GM12878 (cell line): Measurements from ENCODE around the gene LPIN2. TPM values are rescaled to one million over a fixed set of nuclear protein-coding genes. Genes with fewer than 3 reads are reported as not detected.

ENCODE experiments used
- ATAC-seq: fragments of 200-7000 bp; cut with Tn5 transposase; 3 replicates; pipeline ENCODE4 v1.9.1; 2020; ENCODE audit warnings: mild to moderate bottlenecking, moderate library complexity
- BruUV-seq: library from RNA; stranded (reverse); fragments of 400-500 nt; replicated peaks from 2 replicates; lab custom pipeline; 2021; lab: Mats Ljungman, UMichigan
- CTCF ChIA-PET: fragments of 300-600 bp; sonication (Branson Sonifier 250); formaldehyde crosslinking; extraction: SDS; loops from one replicate; lab custom pipeline; 2021; ENCODE audit warnings: inconsistent platforms; lab: Yijun Ruan, JAX
- POLR2A ChIA-PET: fragments of 350-600 bp; formaldehyde crosslinking; extraction: SDS; loops from one replicate; lab custom pipeline; 2021; ENCODE audit warnings: inconsistent platforms; lab: Charles Lee
- RAD21 ChIA-PET: fragments of 300-600 bp; sonication (Branson Sonifier 250); formaldehyde crosslinking; loops from one replicate; lab custom pipeline; 2023; ENCODE audit warnings: antibody characterized with exemption; ENCODE audit not compliant: unreplicated experiment; lab: Charles Lee
- SMC1A ChIA-PET: fragments of 300-600 bp; sonication (Branson Sonifier 250); formaldehyde crosslinking; loops from one replicate; lab custom pipeline; 2023; ENCODE audit not compliant: unreplicated experiment, uncharacterized antibody; lab: Charles Lee
- DNase-seq: peaks from one replicate; pipeline ENCODE4 v3.0.0-alpha.2; 2011; ENCODE audit warnings: low read depth, low spot score
- FAIRE-seq: peaks from 3 replicates; lab custom pipeline; 2011; peaks lifted over from hg19 to GRCh38; lab: Jason Lieb, UNC
- H2AFZ ChIP-seq: 2 replicates; pipeline ENCODE4 v1.6.0; 2011; ENCODE audit warnings: low read depth, low read length, control low read depth; ENCODE audit not compliant: control insufficient read depth
- H3K27ac ChIP-seq: 2 replicates; pipeline ENCODE4 v1.5.1; 2011; ENCODE audit warnings: control low read depth; ENCODE audit not compliant: control insufficient read depth, insufficient read depth
- H3K27me3 ChIP-seq, 2 experiments: replicated peaks in 1 of 2; 2 replicates each; pipeline versions ENCODE4 v1.6.0 to v1.6.1; 2011; ENCODE audit warnings: low read length in 1 of 2; ENCODE audit not compliant: control insufficient read depth in 2 of 2, insufficient read depth in 2 of 2
- H3K36me3 ChIP-seq, 2 experiments: 2 replicates each; pipeline ENCODE4 v1.5.1; 2011; ENCODE audit warnings: low read length in 1 of 2; ENCODE audit not compliant: control insufficient read depth in 2 of 2, insufficient read depth in 2 of 2
- H3K4me1 ChIP-seq: 2 replicates; pipeline ENCODE4 v1.6.1; 2011; ENCODE audit warnings: mild to moderate bottlenecking, low read length, moderate library complexity, mixed read lengths; ENCODE audit not compliant: control insufficient read depth, insufficient read depth
- H3K4me2 ChIP-seq: 2 replicates; pipeline ENCODE4 v1.6.0; 2011; ENCODE audit warnings: control low read depth; ENCODE audit not compliant: control insufficient read depth, insufficient read depth
- H3K4me3 ChIP-seq: fragments of 200-600 bp; sonication (generic); 2 replicates; pipeline ENCODE4 v1.5.1; 2016
- H3K79me2 ChIP-seq: 2 replicates; pipeline ENCODE4 v1.6.0; 2011; ENCODE audit warnings: low read length; ENCODE audit not compliant: control insufficient read depth, insufficient read depth
- H3K9ac ChIP-seq: 2 replicates; pipeline ENCODE4 v1.8.0; 2011; ENCODE audit warnings: low read length, control low read depth, mixed read lengths; ENCODE audit not compliant: control insufficient read depth, insufficient read depth
- H3K9me3 ChIP-seq: replicated peaks from 3 replicates; pipeline ENCODE4 v1.5.1; 2011; ENCODE audit warnings: mild to moderate bottlenecking, low read length; ENCODE audit not compliant: control insufficient read depth, insufficient read depth
- H4K20me1 ChIP-seq: 2 replicates; pipeline ENCODE4 v1.6.0; 2011; ENCODE audit not compliant: control insufficient read depth, insufficient read depth
- BACH1 ChIP-seq: fragments of 450-650 bp; IDR thresholded peaks from 2 replicates; pipeline ENCODE4 v1.6.1; 2017; ENCODE audit warnings: mild to moderate bottlenecking, borderline replicate concordance
- CHD1 ChIP-seq: IDR thresholded peaks from 2 replicates; pipeline ENCODE4 v1.6.1; 2012; ENCODE audit warnings: low read depth, low read length, improper control_type of control experiment
- CHD2 ChIP-seq: IDR thresholded peaks from 2 replicates; pipeline ENCODE4 v1.6.1; 2011; ENCODE audit warnings: low read depth, low read length, improper control_type of control experiment, borderline replicate concordance
- CHD4 ChIP-seq: fragments of 200-600 bp; sonication (generic); IDR thresholded peaks from 2 replicates; pipeline ENCODE4 v1.6.1; 2016; ENCODE audit warnings: mild to moderate bottlenecking
- FOS ChIP-seq: IDR thresholded peaks from 3 replicates; pipeline ENCODE4 v1.6.1; 2011; ENCODE audit warnings: borderline replicate concordance; ENCODE audit not compliant: insufficient read length; ENCODE audit errors: extremely low read depth
- HCFC1 ChIP-seq: fragments of 150-350 bp; IDR thresholded peaks from 2 replicates; pipeline ENCODE4 v1.6.1; 2014; ENCODE audit warnings: low read length
- IKZF2 ChIP-seq, 2 experiments: fragments of 450-650 bp; IDR thresholded peaks; 2 replicates each; pipeline ENCODE4 v1.6.1; 2017; ENCODE audit warnings: mild to moderate bottlenecking in 2 of 2, moderate library complexity in 2 of 2
- JUND ChIP-seq: IDR thresholded peaks from 2 replicates; pipeline ENCODE4 v1.6.1; 2012; ENCODE audit warnings: low read depth, mild to moderate bottlenecking, low read length, improper control_type of control experiment, moderate library complexity
- KLF5 ChIP-seq: fragments of 450-650 bp; IDR thresholded peaks from 2 replicates; pipeline ENCODE4 v1.6.1; 2014; ENCODE audit warnings: mild to moderate bottlenecking; ENCODE audit not compliant: partially characterized antibody
- NBN ChIP-seq: fragments of 450-650 bp; IDR thresholded peaks from 2 replicates; pipeline ENCODE4 v1.6.1; 2016
- RUNX3 ChIP-seq: IDR thresholded peaks from 2 replicates; pipeline ENCODE4 v1.6.1; 2012; ENCODE audit warnings: low read length, inconsistent platforms
- SMARCA5 ChIP-seq: fragments of 450-650 bp; IDR thresholded peaks from 2 replicates; pipeline ENCODE4 v1.6.1; 2017; ENCODE audit warnings: mild to moderate bottlenecking
- SPI1 ChIP-seq: IDR thresholded peaks from 2 replicates; pipeline ENCODE4 v1.6.1; 2011; ENCODE audit warnings: low read depth, mild to moderate bottlenecking, low read length, moderate library complexity, borderline replicate concordance; ENCODE audit not compliant: insufficient read depth
- STAT3 ChIP-seq: IDR thresholded peaks from 2 replicates; pipeline ENCODE4 v1.6.1; 2011; ENCODE audit warnings: low read depth, low read length, improper control_type of control experiment
- SUPT20H ChIP-seq: IDR thresholded peaks from 2 replicates; pipeline ENCODE4 v1.6.1; 2011; ENCODE audit warnings: low read depth, mild to moderate bottlenecking, low read length, moderate library complexity, borderline replicate concordance; ENCODE audit not compliant: control insufficient read depth
- ZNF384 ChIP-seq: IDR thresholded peaks from 2 replicates; pipeline ENCODE4 v1.6.1; 2012; ENCODE audit warnings: low read depth, mild to moderate bottlenecking, low read length, improper control_type of control experiment, borderline replicate concordance
- WGBS: methylation state at CpG from one replicate; pipeline ENCODE4 v1.1.6; 2016; ENCODE audit warnings: low lambda C conversion rate; ENCODE audit not compliant: insufficient replicate concordance, insufficient coverage; ENCODE audit errors: missing lambda C conversion rate; 5-methylcytosine and 5-hydroxymethylcytosine counted together
- in situ Hi-C: fragments of 300-500 bp; cut with MboI; formaldehyde crosslinking; loops from 9 replicates; pipeline ENCODE4 v1.14.3; 2018; ENCODE audit warnings: mixed read lengths
- intact Hi-C: fragments of 100-400 bp; cut with micrococcal nuclease; formaldehyde crosslinking; loops from one replicate; pipeline ENCODE4 v1.14.2; 2022; ENCODE audit not compliant: unreplicated experiment
- polyA plus RNA-seq, 11 experiments: library from polyadenylated mRNA; depleted of rRNA in 4 of 11; unstranded in 6 of 11; stranded (reverse) in 5 of 11; fragments of >200 nt; fragmentation: Nextera tagmentation in 4 of 11; fragmentation: Illumina TruSeq in 1 of 11; extraction: Ambion mirVana in 4 of 11; extraction: Trizol in 1 of 11; gene quantifications; 1 replicate in 1 of 11; 2 replicates in 10 of 11; pipeline versions ENCODE4 v1.2.1 to v1.2.3, GENCODE V29; 2011 to 2016; ENCODE audit warnings: inconsistent platforms in 2 of 11, missing spikeins in 2 of 11, low read depth in 1 of 11
- total RNA-seq, 4 experiments: library from RNA; depleted of rRNA in 3 of 4; stranded (reverse); fragments of >200 nt in 3 of 4; fragmentation: Illumina TruSeq in 1 of 4; extraction: Trizol in 1 of 4; gene quantifications; 2 replicates each; pipeline versions ENCODE4 v1.2.1 to v1.2.3, GENCODE V29; 2013 to 2021
- TF ChIP-seq, protein P1 (sequence below): IDR thresholded peaks from 2 replicates; pipeline ENCODE4 v1.6.1; 2011; ENCODE audit warnings: borderline replicate concordance, low read depth, mild to moderate bottlenecking, moderate library complexity, low read length; ENCODE audit not compliant: insufficient read depth, poor library complexity, severe bottlenecking
- TF ChIP-seq, protein P2 (sequence below): fragments of 450-650 bp; formaldehyde crosslinking; IDR thresholded peaks from 2 replicates; pipeline ENCODE4 v1.5.0; 2022; ENCODE audit warnings: mild to moderate bottlenecking, missing genetic modification characterization

LPIN2 gene
- total and polyA plus RNA-seq, 10 of the 15 experiments (the other 5 are each of a cell fraction or from before 2014, with no cell fraction given) = 4.1 to 28.0 (median 15.9) TPM

DNA sequence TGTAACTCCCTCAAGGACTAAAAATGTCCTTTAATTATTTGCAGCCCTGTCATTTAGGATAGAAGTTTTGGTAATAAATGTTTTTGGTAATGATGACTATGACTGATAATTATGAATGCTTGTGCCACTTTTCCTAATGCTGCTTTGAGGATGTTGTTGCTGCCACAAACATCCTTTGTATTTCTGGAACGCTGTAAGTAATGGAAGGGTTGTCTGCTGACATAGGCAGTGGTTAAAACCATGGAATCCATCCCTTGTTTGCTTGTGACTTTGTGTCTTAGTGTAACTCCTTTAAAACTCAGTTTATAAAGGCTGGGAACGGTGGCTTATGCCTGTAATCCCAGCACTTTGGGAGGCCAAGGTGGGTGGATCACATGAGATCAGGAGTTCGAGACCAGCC, 19.8 kb upstream of the LPIN2 start (continued):
- TF ChIP-seq RUNX3 = no peak
- no peak for TF ChIP-seq HCFC1
- TF ChIP-seq ZNF384 = no peak

DNA sequence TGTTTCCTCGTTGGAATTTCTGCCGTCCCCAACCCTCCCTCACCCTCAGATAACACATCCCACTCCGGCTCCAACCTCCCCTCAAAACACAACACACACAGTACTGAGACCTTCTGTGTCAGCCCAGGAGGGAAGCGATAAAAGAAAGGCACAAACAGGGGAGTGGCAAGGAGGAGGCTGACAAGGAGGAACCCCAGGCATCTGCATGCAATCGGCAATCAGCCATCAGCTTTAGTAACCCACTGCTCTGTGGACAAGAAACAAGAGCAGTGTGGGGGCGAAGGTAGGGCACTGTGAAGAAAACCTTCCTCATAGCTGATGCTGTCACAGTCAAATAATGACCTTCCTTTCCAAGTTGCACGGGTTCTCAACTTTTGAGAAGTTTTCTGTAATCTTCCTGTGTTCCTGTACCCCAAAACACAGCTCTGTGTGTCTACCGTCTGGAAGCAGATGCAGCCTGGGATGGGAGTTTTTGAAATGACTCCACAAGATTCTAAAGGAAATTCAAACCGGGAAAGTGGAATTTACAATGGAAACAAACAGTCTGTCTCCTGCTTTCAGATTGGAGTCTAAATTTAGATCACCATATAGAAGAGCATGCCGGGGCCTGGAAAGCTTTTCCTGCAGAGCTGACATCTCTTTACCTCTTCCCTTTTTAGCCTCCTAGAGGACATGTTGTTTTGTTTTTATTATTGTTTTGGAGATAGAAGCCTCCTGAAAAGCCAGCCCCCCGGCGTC, 16.4 kb upstream of the LPIN2 start:
- no peaks in the 10 kb centered on the region for H3K79me2 ChIP-seq
- RAD21 ChIA-PET = no interaction called here
- FAIRE-seq = no peak
- SMC1A ChIA-PET = interaction anchor here (1.4 kb wide), 1 partner anchor 36 kb away, joined by 4 read pairs; no protein-coding TSS in a partner anchor
- no peaks in the 10 kb centered on the region for H3K27me3 ChIP-seq
- CTCF ChIA-PET = no interaction called here
- H4K20me1 ChIP-seq = no peaks in the 10 kb centered on the region
- no peak overlapping the region for H3K4me2 ChIP-seq
- POLR2A ChIA-PET = interaction anchor here (0.7 kb wide), 1 partner anchor 11 kb away, joined by 3 read pairs; no protein-coding TSS in a partner anchor
- 61% methylated on average over 12 of the region's 12 CpGs for WGBS
- H3K9me3 ChIP-seq = no peaks in the 10 kb centered on the region
- no peak overlapping the region for H3K4me3 ChIP-seq
- H3K9ac ChIP-seq = no peak overlapping the region
- H2AFZ ChIP-seq = peak overlapping the region; percentile 33; the same call in 1 of the 2 replicates
- H3K27ac ChIP-seq = no peak overlapping the region
- no peaks in the 10 kb centered on the region for H3K4me1 ChIP-seq
- no peak for ATAC-seq
- BruUV-seq = no TSS peak
- intact Hi-C loops = no loop called here
- no peak for DNase-seq
- no peaks in the 10 kb centered on the region for H3K36me3 ChIP-seq
- in situ Hi-C loops = no loop called here
- TF ChIP-seq, protein P1, sequence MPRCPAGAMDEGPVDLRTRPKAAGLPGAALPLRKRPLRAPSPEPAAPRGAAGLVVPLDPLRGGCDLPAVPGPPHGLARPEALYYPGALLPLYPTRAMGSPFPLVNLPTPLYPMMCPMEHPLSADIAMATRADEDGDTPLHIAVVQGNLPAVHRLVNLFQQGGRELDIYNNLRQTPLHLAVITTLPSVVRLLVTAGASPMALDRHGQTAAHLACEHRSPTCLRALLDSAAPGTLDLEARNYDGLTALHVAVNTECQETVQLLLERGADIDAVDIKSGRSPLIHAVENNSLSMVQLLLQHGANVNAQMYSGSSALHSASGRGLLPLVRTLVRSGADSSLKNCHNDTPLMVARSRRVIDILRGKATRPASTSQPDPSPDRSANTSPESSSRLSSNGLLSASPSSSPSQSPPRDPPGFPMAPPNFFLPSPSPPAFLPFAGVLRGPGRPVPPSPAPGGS = no peak
- TF ChIP-seq KLF5 (no peak), CHD1 (no peak), ZNF384 (no peak), CHD4 (no peak), NBN (no peak), FOS (no peak), SPI1 (no peak), SMARCA5 (no peak), SUPT20H (no peak), IKZF2 (IDR thresholded peaks at IDR 0.05) (no peak), STAT3 (no peak), JUND (no peak), CHD2 (no peak), BACH1 (no peak)
- TF ChIP-seq, protein P2, sequence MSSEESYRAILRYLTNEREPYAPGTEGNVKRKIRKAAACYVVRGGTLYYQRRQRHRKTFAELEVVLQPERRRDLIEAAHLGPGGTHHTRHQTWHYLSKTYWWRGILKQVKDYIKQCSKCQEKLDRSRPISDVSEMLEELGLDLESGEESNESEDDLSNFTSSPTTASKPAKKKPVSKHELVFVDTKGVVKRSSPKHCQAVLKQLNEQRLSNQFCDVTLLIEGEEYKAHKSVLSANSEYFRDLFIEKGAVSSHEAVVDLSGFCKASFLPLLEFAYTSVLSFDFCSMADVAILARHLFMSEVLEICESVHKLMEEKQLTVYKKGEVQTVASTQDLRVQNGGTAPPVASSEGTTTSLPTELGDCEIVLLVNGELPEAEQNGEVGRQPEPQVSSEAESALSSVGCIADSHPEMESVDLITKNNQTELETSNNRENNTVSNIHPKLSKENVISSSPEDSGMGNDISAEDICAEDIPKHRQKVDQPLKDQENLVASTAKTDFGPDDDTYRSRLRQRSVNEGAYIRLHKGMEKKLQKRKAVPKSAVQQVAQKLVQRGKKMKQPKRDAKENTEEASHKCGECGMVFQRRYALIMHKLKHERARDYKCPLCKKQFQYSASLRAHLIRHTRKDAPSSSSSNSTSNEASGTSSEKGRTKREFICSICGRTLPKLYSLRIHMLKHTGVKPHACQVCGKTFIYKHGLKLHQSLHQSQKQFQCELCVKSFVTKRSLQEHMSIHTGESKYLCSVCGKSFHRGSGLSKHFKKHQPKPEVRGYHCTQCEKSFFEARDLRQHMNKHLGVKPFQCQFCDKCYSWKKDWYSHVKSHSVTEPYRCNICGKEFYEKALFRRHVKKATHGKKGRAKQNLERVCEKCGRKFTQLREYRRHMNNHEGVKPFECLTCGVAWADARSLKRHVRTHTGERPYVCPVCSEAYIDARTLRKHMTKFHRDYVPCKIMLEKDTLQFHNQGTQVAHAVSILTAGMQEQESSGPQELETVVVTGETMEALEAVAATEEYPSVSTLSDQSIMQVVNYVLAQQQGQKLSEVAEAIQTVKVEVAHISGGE = no peak
